PC-9 (cell line): ENCODE measurements around the gene DAAM2.

Experiments
- EZH2 ChIP-seq: fragments of 200-600 bp; sonication (generic); IDR thresholded peaks from 2 replicates; pipeline ENCODE4 v1.8.0; 2017; ENCODE audit warnings: antibody characterized with exemption, low read depth
- TF ChIP-seq, protein P1 (sequence below): fragments of 200-600 bp; sonication (generic); conservative IDR thresholded peaks from 2 replicates; pipeline ENCODE4 v1.6.1; 2017; ENCODE audit warnings: mixed run types, antibody characterized with exemption, mild to moderate bottlenecking, moderate library complexity

DNA sequence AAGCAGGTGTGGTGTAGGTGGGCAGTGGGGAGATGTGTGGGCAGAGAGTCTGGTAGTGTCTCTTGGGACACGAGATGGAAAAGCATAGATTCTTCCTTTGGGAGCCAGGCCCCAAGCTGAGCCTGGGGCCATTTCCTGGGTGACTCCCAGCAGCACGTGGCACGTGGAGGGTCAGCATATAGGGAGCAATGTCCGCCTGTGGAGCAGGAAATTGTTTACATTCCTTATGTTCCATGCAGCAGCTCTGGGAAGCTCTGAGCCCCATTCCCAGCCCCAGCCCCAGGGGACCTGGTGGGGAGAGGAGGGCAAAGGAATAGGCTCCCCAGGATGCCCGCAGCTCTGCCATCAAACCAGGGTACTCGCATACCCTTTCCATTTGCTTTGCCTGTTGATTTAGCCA is 57.6 kb downstream of the DAAM2 start:
- TF ChIP-seq, protein P1, sequence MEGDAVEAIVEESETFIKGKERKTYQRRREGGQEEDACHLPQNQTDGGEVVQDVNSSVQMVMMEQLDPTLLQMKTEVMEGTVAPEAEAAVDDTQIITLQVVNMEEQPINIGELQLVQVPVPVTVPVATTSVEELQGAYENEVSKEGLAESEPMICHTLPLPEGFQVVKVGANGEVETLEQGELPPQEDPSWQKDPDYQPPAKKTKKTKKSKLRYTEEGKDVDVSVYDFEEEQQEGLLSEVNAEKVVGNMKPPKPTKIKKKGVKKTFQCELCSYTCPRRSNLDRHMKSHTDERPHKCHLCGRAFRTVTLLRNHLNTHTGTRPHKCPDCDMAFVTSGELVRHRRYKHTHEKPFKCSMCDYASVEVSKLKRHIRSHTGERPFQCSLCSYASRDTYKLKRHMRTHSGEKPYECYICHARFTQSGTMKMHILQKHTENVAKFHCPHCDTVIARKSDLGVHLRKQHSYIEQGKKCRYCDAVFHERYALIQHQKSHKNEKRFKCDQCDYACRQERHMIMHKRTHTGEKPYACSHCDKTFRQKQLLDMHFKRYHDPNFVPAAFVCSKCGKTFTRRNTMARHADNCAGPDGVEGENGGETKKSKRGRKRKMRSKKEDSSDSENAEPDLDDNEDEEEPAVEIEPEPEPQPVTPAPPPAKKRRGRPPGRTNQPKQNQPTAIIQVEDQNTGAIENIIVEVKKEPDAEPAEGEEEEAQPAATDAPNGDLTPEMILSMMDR = no peak
- no peak for TF ChIP-seq EZH2
